ENCODE results near the gene EIF3B.

- TF ChIP-seq CTCF (IDR thresholded peaks at IDR 0.05; ENCODE audit: low read length), result no peak
- no peak for TF ChIP-seq EZH2 (optimal IDR thresholded peaks at IDR 0.05; ENCODE audit: low read depth, low read length)
- TF ChIP-seq EZH2phosphoT487 (IDR thresholded peaks at IDR 0.05; ENCODE audit: low read length), result no peak
Measured at GRCh38 chr7:2354939-2355704, 495 bp downstream of the EIF3B start.

Measured in MM.1S (cell line).